ENCODE results near the gene AMDHD2.
"Not testable (repeated sequence)": the region's sequence is repeated elsewhere in the genome, so short reads cannot be mapped to it uniquely, and the experiment has no call there.

Gene AMDHD2

GRCh38 chr16:2520097-2520783 is at the start of gene AMDHD2:
TSS of gene AMDHD2 (plus strand) at chr16:2520371. CDS start at chr16:2520459, 88 bp downstream.
- DNase-seq = peak; percentile 91

- DNase-seq = no peak
Observed at GRCh38 chr16:2470603-2471015, 49.6 kb upstream of the AMDHD2 start.

GRCh38 chr16:2471016-2471652 is 49.0 kb upstream of the AMDHD2 start, which contains the start of gene NTN3:
TSS of gene NTN3 (plus strand) at chr16:2471297. CDS start at chr16:2471702, 405 bp downstream.
- DNase-seq = no peak

- DNase-seq = no peak
Observed at GRCh38 chr16:2471653-2472487, 48.3 kb upstream of the AMDHD2 start.

GRCh38 chr16:2472488-2472864 is 47.7 kb upstream of the AMDHD2 start:
- no peak for DNase-seq

GRCh38 chr16:2472885-2473445 is 47.2 kb upstream of the AMDHD2 start:
- DNase-seq = no peak

- DNase-seq = peak; percentile 37
Observed at GRCh38 chr16:2473446-2473926, 46.7 kb upstream of the AMDHD2 start.

- peak; percentile 69 for DNase-seq
Observed at GRCh38 chr16:2473999-2474876, 45.9 kb upstream of the AMDHD2 start.

- peak; percentile 87 for DNase-seq
Observed at GRCh38 chr16:2474877-2475412, 45.2 kb upstream of the AMDHD2 start, which contains the start of gene TBC1D24. TSS of gene TBC1D24 (plus strand) at chr16:2475127. CDS start at chr16:2496149, 21,022 bp downstream.

GRCh38 chr16:2475413-2476344 is 44.5 kb upstream of the AMDHD2 start:
- peak; percentile 31 for DNase-seq

- no peak for DNase-seq
Observed at GRCh38 chr16:2476345-2476720, 43.8 kb upstream of the AMDHD2 start.

- DNase-seq = no peak
Observed at GRCh38 chr16:2476741-2477140, 43.4 kb upstream of the AMDHD2 start.

- DNase-seq = no peak
Observed at GRCh38 chr16:2477327-2477726, 42.8 kb upstream of the AMDHD2 start.

- DNase-seq = no peak
Observed at GRCh38 chr16:2478279-2478678, 41.9 kb upstream of the AMDHD2 start.

GRCh38 chr16:2479996-2480395 is 40.2 kb upstream of the AMDHD2 start:
- not testable (repeated sequence) for DNase-seq

- no peak for DNase-seq
Observed at GRCh38 chr16:2480948-2481347, 39.2 kb upstream of the AMDHD2 start.

- DNase-seq = no peak
Observed at GRCh38 chr16:2481676-2482075, 38.5 kb upstream of the AMDHD2 start.

- DNase-seq = no peak
Observed at GRCh38 chr16:2482249-2482648, 37.9 kb upstream of the AMDHD2 start.

GRCh38 chr16:2482708-2483534 is 37.2 kb upstream of the AMDHD2 start:
- no peak for DNase-seq

All from CD4-positive, alpha-beta T cell treated with Interleukin-12 subunit alpha and Interleukin-12 subunit beta, for 1 hour (primary cell).